Pancreas (tissue), 10 donors: Measurements from ENCODE around the gene VGLL2. TPM values are rescaled to one million over a fixed set of nuclear protein-coding genes. Genes with fewer than 3 reads are reported as not detected.

Experiments used
- ATAC-seq, 4 donors: fragments of 200-7000 bp; cut with Tn5 transposase; one replicate each; pipeline versions ENCODE4 v1.8.0 to v1.9.1; 2020; ENCODE audit warnings: mild to moderate bottlenecking in 4 of 4, moderate library complexity in 4 of 4
- DNase-seq, 6 donors: peaks; one replicate each; pipeline ENCODE4 v3.0.0-alpha.2; 2020
- FAIRE-seq: peaks from 2 replicates; lab custom pipeline; 2012; peaks lifted over from hg19 to GRCh38; lab: Jason Lieb, UNC
- H3K27ac ChIP-seq, 4 donors: fragments of 200-600 bp; sonication (generic); 1 replicate in 3 of 4; 2 replicates in 1 of 4; pipeline versions ENCODE4 v1.5.0 to v1.8.0; 2020
- H3K27me3 ChIP-seq, 4 donors: fragments of 200-600 bp; one replicate each; pipeline ENCODE4 v1.8.0; 2021
- H3K36me3 ChIP-seq, 3 donors: fragments of 200-600 bp; sonication (generic) in 1 of 3; one replicate each; pipeline versions ENCODE4 v1.5.0 to v1.8.0; 2020 to 2021
- H3K4me1 ChIP-seq, 3 donors: fragments of 200-600 bp; one replicate each; pipeline ENCODE4 v1.8.0; 2021
- H3K4me3 ChIP-seq, 4 donors: fragments of 200-600 bp; sonication (generic) in 2 of 4; one replicate each; pipeline versions ENCODE4 v1.5.0 to v1.8.0; 2020 to 2021
- H3K9me3 ChIP-seq, 4 donors: fragments of 200-600 bp; one replicate each; pipeline ENCODE4 v1.8.0; 2021
- CTCF ChIP-seq, 4 donors: fragments of 200-600 bp; sonication (generic) in 3 of 4; IDR thresholded peaks; one replicate each; pipeline versions ENCODE4 v1.5.0 to v1.8.0; 2021; ENCODE audit warnings: antibody characterized with exemption in 4 of 4
- WGBS, 2 donors: extraction: QIAGEN DNeasy Blood & Tissue Kit; methylation state at CpG; one replicate each; pipeline ENCODE4 v1.1.7; 2013; 5-methylcytosine and 5-hydroxymethylcytosine counted together
- intact Hi-C, 3 donors: fragments of 100-400 bp; cut with DNase I; formaldehyde crosslinking; loops; one replicate each; pipeline versions ENCODE4 v1.11.1 to v1.14.2; 2022
- polyA plus RNA-seq, 2 donors: library from polyadenylated mRNA; stranded (reverse); fragments of 200-250 nt; gene quantifications; one replicate each; pipeline ENCODE4 v1.2.3, GENCODE V29; 2013
- total RNA-seq, 6 donors: library from RNA; stranded (reverse); fragmentation: NEBNext Ultra II Directional in 4 of 6; extraction: Animal tissue kit (Norgen Biotek cat#: 25700) in 4 of 6; gene quantifications; one replicate each; pipeline versions ENCODE4 v1.2.1 to v1.2.4, GENCODE V29; 2021 to 2023
- donor health status: healthy with polysubstance abuse.
- donor health status: DM: no; HTN: no; CAD: no; lungs with moderate emphysema.
- donor health status: DM: no; HTN: no; CAD: no.
- donor health status: control.
- donor health status: control.
- donor health status: Bipolar disorder and iron deficiency.
- donor health status: DM: yes; HTN: yes; CAD: no.
- donor health status: DM: no; HTN: no; CAD: no.
- donor health status: DM: no; HTN: no; CAD: no.
- donor health status: DM: yes; HTN: yes; CAD: no.

The VGLL2 gene
- total and polyA plus RNA-seq, 8 donors: not detected

- Histone ChIP-seq H3K4me1 (peaks cover 0 to 7% (median 4%) of the 10 kb centered on the region in 3 donors), H3K36me3 (no peaks in the 10 kb centered on the region), H3K27me3 (peaks cover 0 to 72% (median 22%) of the 10 kb centered on the region in 4 donors), H3K27ac (no peak overlapping the region), H3K4me3 (peak overlapping the region in 3 of 4 donors; percentile 14 to 45 (median 26)), H3K9me3 (no peaks in the 10 kb centered on the region)
- ATAC-seq: no peak
- 4 to 6% methylated on average over 46 to 48 of the region's 48 CpGs for WGBS, 2 donors
- DNase-seq: peak in 3 of 6 donors; percentile 8 to 58 (median 50)
- TF ChIP-seq CTCF (IDR thresholded peaks at IDR 0.05): no peak
- FAIRE-seq: no peak
- intact Hi-C loops: no loop called here
Observed at GRCh38 chr6:117270843-117271507, 5.6 kb downstream of the VGLL2 start.

- H3K27me3 ChIP-seq: peaks cover 0 to 61% (median 17%) of the 10 kb centered on the region in 4 donors
- no peaks in the 10 kb centered on the region for H3K36me3 ChIP-seq
- 10 to 12% methylated on average over 8 of the region's 8 CpGs for WGBS, 2 donors
- ATAC-seq (no peak), FAIRE-seq (no peak), DNase-seq (no peak)
- no peak for TF ChIP-seq CTCF (IDR thresholded peaks at IDR 0.05)
- intact Hi-C loops: no loop called here
- H3K4me3 ChIP-seq: no peak overlapping the region
- peaks cover 0 to 6% (median 0%) of the 10 kb centered on the region in 3 donors for H3K4me1 ChIP-seq
- H3K27ac ChIP-seq: no peak overlapping the region
- H3K9me3 ChIP-seq: no peaks in the 10 kb centered on the region
Observed at GRCh38 chr6:117272032-117272866, 6.9 kb downstream of the VGLL2 start.

- H3K27ac ChIP-seq: no peak overlapping the region
- intact Hi-C loops: no loop called here
- peaks cover 0 to 54% (median 17%) of the 10 kb centered on the region in 4 donors for H3K27me3 ChIP-seq
- ATAC-seq: no peak
- WGBS, 2 donors: 26 to 35% methylated on average over 1 of the region's 1 CpG
- FAIRE-seq: no peak
- no peak for TF ChIP-seq CTCF (IDR thresholded peaks at IDR 0.05)
- H3K9me3 ChIP-seq: no peaks in the 10 kb centered on the region
- H3K4me1 ChIP-seq: peaks cover 0 to 6% (median 0%) of the 10 kb centered on the region in 3 donors
- no peaks in the 10 kb centered on the region for H3K36me3 ChIP-seq
- no peak for DNase-seq
- no peak overlapping the region for H3K4me3 ChIP-seq
Observed at GRCh38 chr6:117272891-117273290, 7.5 kb downstream of the VGLL2 start.

- DNase-seq (no peak), ATAC-seq (no peak), FAIRE-seq (no peak)
- WGBS, 2 donors: 69 to 70% methylated on average over 9 of the region's 9 CpGs
- Histone ChIP-seq H3K4me1 (peaks cover 0 to 3% (median 0%) of the 10 kb centered on the region in 3 donors), H3K9me3 (no peaks in the 10 kb centered on the region), H3K36me3 (no peaks in the 10 kb centered on the region), H3K4me3 (no peak overlapping the region), H3K27me3 (peaks cover 0 to 31% (median 5%) of the 10 kb centered on the region in 4 donors), H3K27ac (no peak overlapping the region)
- TF ChIP-seq CTCF (IDR thresholded peaks at IDR 0.05): no peak
- intact Hi-C loops: no loop called here
Observed at GRCh38 chr6:117275205-117275604, 9.8 kb downstream of the VGLL2 start.
